Subcutaneous adipose tissue (tissue), 4 donors: ENCODE results near the gene TREH. TPM values are rescaled to one million over a fixed set of nuclear protein-coding genes. Genes with fewer than 3 reads are reported as not detected.

Experiments
- total RNA-seq, 4 donors: library from RNA; depleted of rRNA; stranded (reverse); fragments of >200 nt; gene quantifications; one replicate each; pipeline ENCODE4 v1.1.0, GENCODE V29; 2016
- TF ChIP-seq, protein P1 (sequence below): fragments of 450-650 bp; IDR thresholded peaks from one replicate; pipeline ENCODE4 v1.5.1; 2016; ENCODE audit warnings: low read depth, mild to moderate bottlenecking, control low read depth, antibody characterized with exemption, moderate library complexity

TREH gene
- total RNA-seq, 4 donors from 2014 or later: not detected

DNA sequence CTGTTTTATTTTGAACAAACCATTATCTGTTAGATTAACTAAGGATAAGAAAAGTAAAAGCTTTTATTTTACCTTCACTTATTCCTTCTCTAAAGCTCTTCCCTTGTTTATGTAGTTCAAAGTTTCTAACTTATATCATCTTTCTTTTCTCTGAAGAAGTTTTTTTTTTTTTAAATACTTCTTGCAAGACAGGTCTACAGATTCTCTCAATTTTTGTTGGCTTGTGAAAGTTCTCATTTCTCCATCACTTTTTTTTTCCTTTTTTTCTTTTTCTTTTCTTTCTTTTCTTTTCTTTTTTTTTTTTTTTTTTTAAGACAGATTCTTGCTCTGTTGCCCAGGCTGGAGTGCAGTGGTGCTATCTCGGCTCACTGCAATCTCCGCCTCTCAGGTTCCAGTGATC lies 4.7 kb upstream of the TREH start:
- TF ChIP-seq, protein P1, sequence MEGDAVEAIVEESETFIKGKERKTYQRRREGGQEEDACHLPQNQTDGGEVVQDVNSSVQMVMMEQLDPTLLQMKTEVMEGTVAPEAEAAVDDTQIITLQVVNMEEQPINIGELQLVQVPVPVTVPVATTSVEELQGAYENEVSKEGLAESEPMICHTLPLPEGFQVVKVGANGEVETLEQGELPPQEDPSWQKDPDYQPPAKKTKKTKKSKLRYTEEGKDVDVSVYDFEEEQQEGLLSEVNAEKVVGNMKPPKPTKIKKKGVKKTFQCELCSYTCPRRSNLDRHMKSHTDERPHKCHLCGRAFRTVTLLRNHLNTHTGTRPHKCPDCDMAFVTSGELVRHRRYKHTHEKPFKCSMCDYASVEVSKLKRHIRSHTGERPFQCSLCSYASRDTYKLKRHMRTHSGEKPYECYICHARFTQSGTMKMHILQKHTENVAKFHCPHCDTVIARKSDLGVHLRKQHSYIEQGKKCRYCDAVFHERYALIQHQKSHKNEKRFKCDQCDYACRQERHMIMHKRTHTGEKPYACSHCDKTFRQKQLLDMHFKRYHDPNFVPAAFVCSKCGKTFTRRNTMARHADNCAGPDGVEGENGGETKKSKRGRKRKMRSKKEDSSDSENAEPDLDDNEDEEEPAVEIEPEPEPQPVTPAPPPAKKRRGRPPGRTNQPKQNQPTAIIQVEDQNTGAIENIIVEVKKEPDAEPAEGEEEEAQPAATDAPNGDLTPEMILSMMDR: no peak

DNA sequence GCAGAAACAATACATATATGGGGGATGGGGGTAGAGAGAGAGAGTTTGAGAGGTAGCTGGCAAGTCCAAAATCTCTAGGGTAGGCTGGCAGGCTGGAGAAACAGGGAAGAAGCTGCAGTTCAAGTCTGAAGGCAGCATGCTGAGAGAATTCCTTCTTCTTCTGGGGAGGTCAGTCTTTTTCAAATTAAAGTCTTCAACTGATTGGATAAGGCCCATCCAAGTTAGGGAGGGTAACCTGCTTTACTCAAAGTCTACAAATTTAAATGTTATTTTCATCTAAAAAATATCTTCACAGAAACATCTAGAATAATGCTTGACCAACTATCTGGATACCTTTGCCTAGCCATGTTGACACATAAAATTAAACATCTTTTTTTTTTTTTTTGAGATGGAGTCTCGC lies 2.9 kb upstream of the TREH start:
- TF ChIP-seq, protein P1: no peak

DNA sequence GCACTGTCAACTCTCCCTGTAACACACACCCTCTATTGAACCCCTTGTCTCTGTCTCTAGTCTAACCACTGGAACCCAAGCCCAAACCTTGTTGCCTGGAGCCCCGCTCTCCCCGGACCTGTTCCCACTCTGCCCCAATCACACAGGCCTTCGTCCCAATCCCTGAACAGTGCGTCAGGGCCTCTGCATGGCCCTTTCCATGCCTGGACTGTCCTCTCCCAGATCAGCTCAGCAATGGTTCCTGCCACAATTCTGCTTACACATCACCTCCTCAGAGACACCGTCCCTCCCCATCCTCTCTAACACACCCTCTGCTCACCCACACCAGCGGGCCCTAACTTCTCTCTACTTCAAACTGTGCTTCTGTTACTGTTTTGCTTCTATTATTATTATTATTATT lies 1.5 kb downstream of the TREH start:
- TF ChIP-seq, protein P1: no peak

DNA sequence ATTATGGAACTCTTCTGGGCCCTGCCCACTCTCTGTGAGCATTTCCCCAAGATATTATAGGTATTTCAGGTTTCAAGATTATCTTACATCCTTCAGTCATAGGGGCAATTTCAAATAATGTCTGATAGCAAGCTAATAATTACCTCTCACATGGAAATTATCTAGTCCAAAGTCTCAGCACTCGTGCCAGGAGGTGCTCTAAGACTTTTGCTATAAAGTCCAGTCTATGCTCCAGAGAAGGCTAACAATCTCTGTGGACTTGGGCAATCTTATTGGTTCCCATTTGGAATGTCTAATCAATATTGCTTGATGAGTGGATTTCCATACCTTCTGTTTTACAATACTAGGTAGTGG lies 5.4 kb downstream of the TREH start:
- TF ChIP-seq, protein P1: no peak

DNA sequence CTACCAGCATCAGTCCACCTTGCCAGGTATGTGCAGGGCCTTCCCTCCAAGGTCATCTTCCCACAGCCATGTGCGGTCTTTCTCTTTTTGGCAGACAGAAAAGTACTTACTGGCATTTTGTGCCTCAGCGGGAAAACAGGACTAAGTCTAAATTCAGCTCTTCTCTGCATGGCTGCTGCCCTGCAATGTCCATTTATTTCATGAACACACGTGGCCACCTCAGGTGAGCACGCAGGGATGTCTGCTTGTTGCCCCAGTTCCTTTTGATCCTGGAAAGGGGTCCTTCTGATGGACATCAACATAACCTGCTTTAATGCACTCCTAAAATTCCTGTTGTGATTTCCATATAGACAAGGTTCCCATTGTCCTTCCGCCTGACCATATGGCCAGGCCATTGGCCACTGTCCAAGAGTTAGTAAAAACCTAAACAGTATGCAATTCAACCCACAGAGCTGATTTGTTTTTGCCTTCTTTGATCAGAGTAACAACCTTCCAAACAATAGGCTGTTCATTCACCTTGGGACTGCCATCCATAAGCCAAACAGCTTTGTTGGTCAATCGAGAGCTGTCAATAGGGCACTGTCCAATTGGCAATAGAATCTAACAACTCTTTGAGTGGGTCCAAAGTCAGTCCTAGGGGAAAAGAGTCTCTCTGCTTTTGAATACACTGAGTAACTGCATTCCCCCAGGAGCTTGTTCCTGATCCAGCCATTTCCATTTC lies 5.9 kb downstream of the TREH start:
- TF ChIP-seq, protein P1: no peak

DNA sequence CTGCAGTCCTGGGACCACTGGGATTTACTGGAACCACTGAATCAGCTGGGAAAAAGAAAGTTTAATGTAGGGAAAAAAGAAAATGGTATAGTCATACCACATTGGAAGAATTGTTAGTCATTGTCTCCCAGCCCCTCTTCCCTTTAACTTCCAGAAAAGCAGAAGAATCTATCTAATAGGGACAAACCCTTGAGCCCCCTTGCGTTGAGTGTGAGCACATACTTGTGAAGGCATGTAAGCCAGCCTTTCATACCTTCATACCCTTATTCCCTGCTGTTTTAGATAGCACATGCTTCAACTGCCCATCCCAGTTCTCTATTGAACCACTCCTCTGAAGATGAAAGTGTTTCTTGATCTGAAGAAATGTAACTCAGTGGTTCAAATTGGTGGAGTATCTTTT lies 6.6 kb downstream of the TREH start:
- TF ChIP-seq, protein P1: no peak

DNA sequence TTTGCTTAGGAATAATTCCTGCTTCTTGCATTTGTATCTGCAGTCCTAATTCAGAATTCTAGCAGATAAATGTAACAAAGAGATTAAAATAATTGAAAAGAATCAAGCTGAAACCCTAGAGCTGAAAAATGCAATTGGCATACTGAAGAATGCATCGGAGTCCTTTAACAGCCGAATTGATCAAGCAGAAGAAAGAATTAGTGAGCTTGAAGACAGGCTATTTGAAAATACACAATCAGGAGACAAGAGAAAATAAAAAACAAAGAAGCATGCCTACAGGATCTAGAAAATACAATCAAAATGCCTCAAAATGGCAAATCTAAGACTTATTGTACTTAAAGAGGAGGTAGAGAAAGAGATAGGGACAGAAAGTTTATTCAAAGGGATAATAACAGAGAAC lies 8.2 kb downstream of the TREH start:
- TF ChIP-seq, protein P1: no peak
